ENCODE data around the gene SMIM13. TPM values are rescaled to one million over a fixed set of nuclear protein-coding genes. Genes with fewer than 3 reads are reported as not detected.

The SMIM13 gene
- total RNA-seq, 4 donors from 2014 or later = 5.7 to 33.8 (median 6.7) TPM

DNA sequence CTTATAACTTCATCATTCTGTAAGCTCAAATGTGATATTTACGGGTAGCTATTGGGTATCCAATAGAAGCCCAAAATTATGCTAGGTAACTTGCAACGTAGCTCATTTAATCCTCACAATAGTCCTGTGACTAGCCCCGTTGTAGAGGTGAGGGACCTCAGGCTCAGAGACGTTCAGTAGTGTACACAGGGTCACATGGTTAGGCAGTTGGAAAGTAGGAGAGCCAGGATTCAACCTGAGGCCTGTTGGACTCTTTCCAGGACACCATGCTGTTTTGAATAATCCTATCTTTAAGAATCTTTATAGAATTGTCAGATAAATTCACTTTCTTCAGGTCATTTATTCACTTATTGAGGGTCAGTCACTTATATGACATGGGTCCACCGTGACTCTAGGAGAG, 40.3 kb upstream of the SMIM13 start:
- no peaks in the 10 kb centered on the region for H3K36me3 ChIP-seq
- no peaks in the 10 kb centered on the region for H3K9me3 ChIP-seq
- in situ Hi-C loops (cut with MboI; ENCODE audit: low pct_ligation_motif_present in 1 of 4, low pct_unique_long_range_greater_than_20kb in 1 of 4, low sequenced_read_pairs in 3 of 4) (loop anchor here (25.0 kb wide), 2 partner anchors 91 to 566 kb away; no protein-coding TSS in a partner anchor), intact Hi-C loops (cut with DNase I; ENCODE audit: low total_unique reads) (no loop called here)
- peaks cover 26% of the 10 kb centered on the region for H3K27me3 ChIP-seq
- no peak for TF ChIP-seq CTCF (IDR thresholded peaks at IDR 0.05)
- TF ChIP-seq POLR2A (IDR thresholded peaks at IDR 0.05) = no peak
- TF ChIP-seq POLR2AphosphoS5 (IDR thresholded peaks at IDR 0.05) = no peak
- no peak for TF ChIP-seq EP300 (IDR thresholded peaks at IDR 0.05; ENCODE audit: low read depth)
- H3K27ac ChIP-seq = no peak overlapping the region
- 69 to 76% methylated on average over 4 to 5 of the region's 5 CpGs for WGBS, 2 donors (ENCODE audit: low coverage in 1 of 2)
- H3K4me1 ChIP-seq = no peaks in the 10 kb centered on the region
- no peak overlapping the region for H3K4me3 ChIP-seq
- DNase-seq = no peak

DNA sequence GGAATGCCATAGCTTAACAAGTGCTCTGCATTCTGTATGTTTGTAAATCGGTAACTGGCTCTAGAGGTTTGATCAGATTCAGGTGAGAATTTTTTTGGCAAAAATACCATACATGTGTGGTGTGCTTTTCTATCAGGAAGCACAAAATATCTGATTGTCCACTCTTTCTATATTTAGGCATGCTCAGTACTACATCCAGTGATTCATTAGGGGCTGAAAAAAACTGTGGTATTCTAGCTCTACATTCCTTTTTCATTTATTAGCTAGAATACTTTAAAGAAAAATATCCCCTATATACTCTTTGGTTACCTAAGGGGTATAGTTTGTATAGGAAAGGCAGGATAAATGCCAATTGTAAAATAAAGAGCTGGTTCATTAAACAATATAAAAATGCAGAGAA, 38.9 kb upstream of the SMIM13 start:
- H3K27ac ChIP-seq = no peak overlapping the region
- H3K9me3 ChIP-seq = no peaks in the 10 kb centered on the region
- peaks cover 13% of the 10 kb centered on the region for H3K27me3 ChIP-seq
- DNase-seq = no peak
- in situ Hi-C loops (cut with MboI; ENCODE audit: low pct_ligation_motif_present in 1 of 4, low pct_unique_long_range_greater_than_20kb in 1 of 4, low sequenced_read_pairs in 3 of 4) = loop anchor here (25.0 kb wide), 2 partner anchors 92 to 567 kb away; no protein-coding TSS in a partner anchor
- H3K4me1 ChIP-seq = no peaks in the 10 kb centered on the region
- H3K4me3 ChIP-seq = no peak overlapping the region
- WGBS, 2 donors (ENCODE audit: low coverage in 1 of 2) = 91 to 100% methylated on average over 1 of the region's 1 CpG
- no peaks in the 10 kb centered on the region for H3K36me3 ChIP-seq
- intact Hi-C loops (cut with DNase I; ENCODE audit: low total_unique reads) = no loop called here
- TF ChIP-seq POLR2A (IDR thresholded peaks at IDR 0.05) (no peak), CTCF (IDR thresholded peaks at IDR 0.05) (no peak), EP300 (IDR thresholded peaks at IDR 0.05; ENCODE audit: low read depth) (no peak), POLR2AphosphoS5 (IDR thresholded peaks at IDR 0.05) (no peak)

DNA sequence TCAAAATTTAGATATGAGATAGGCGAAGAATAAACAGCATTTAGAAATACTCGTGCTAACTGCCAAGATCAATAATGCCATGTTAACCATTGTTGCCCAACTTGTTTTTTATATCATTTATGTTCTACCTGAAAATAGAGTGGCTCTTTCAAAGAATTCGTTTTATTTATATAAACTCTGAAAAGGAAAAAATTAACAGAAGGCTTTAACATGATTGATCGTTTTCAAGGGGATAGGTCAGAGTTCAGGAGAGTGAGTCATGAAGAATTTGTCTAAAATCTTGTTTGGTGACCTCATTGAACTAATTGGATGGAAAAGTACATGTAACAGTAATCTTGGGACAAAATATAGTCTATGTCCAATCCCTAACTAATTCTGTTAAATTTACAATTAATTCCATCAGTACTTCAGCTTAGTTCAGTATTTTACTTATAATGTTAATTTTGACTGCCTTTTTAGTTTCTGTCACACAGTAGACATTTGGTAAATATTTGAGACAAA, 38.5 kb upstream of the SMIM13 start:
- no peak for TF ChIP-seq CTCF (IDR thresholded peaks at IDR 0.05)
- no peak for TF ChIP-seq POLR2AphosphoS5 (IDR thresholded peaks at IDR 0.05)
- no peak for TF ChIP-seq EP300 (IDR thresholded peaks at IDR 0.05; ENCODE audit: low read depth)
- no peak for TF ChIP-seq POLR2A (IDR thresholded peaks at IDR 0.05)
- 32 to 40% methylated on average over 4 of the region's 4 CpGs for WGBS, 2 donors (ENCODE audit: low coverage in 1 of 2)
- in situ Hi-C loops (cut with MboI; ENCODE audit: low pct_ligation_motif_present in 1 of 4, low pct_unique_long_range_greater_than_20kb in 1 of 4, low sequenced_read_pairs in 3 of 4) = loop anchor here (25.0 kb wide), 2 partner anchors 93 to 568 kb away; no protein-coding TSS in a partner anchor

GRCh38 chr6:11056871-11057270, 36.8 kb upstream of the SMIM13 start:
- TF ChIP-seq CTCF (IDR thresholded peaks at IDR 0.05) (no peak), POLR2A (IDR thresholded peaks at IDR 0.05) (no peak), EP300 (IDR thresholded peaks at IDR 0.05; ENCODE audit: low read depth) (no peak), POLR2AphosphoS5 (IDR thresholded peaks at IDR 0.05) (no peak)
- Histone ChIP-seq H3K27me3 (no peaks in the 10 kb centered on the region), H3K27ac (no peak overlapping the region), H3K36me3 (no peaks in the 10 kb centered on the region), H3K4me1 (no peaks in the 10 kb centered on the region), H3K4me3 (no peak overlapping the region), H3K9me3 (no peaks in the 10 kb centered on the region)
- in situ Hi-C loops (cut with MboI; ENCODE audit: low pct_ligation_motif_present in 1 of 4, low pct_unique_long_range_greater_than_20kb in 1 of 4, low sequenced_read_pairs in 3 of 4) = loop anchor here (25.0 kb wide), 2 partner anchors 95 to 570 kb away; no protein-coding TSS in a partner anchor
- WGBS, 2 donors (ENCODE audit: low coverage in 1 of 2) = 50 to 75% methylated on average over 1 of the region's 1 CpG
- intact Hi-C loops (cut with DNase I; ENCODE audit: low total_unique reads) = no loop called here
- no peak for DNase-seq

More for the DNA sequence above, 38.5 kb upstream of the SMIM13 start:
- intact Hi-C loops (cut with DNase I; ENCODE audit: low total_unique reads) = no loop called here
- no peak for DNase-seq
- Histone ChIP-seq H3K4me1 (no peaks in the 10 kb centered on the region), H3K27ac (no peak overlapping the region), H3K36me3 (no peaks in the 10 kb centered on the region), H3K9me3 (no peaks in the 10 kb centered on the region), H3K27me3 (peaks cover 9% of the 10 kb centered on the region), H3K4me3 (no peak overlapping the region)

Data from transverse colon (tissue), 4 donors.